Naive thymus-derived CD4-positive, alpha-beta T cell (primary cell): ENCODE measurements around the gene EXD3. TPM values are rescaled to one million over a fixed set of nuclear protein-coding genes. Genes with fewer than 3 reads are reported as not detected.

Source experiments
- ATAC-seq: fragments of 150-1000 bp; cut with Tn5 transposase; 2 replicates; pipeline ENCODE4 v1.10.0; 2021; ENCODE audit warnings: mild to moderate bottlenecking, moderate library complexity
- CTCF ChIA-PET: fragments of 350-600 bp; sonication (Branson Sonifier 250); formaldehyde crosslinking; loops from one replicate; lab custom pipeline; 2021; ENCODE audit warnings: antibody characterized with exemption; lab: Charles Lee
- POLR2A ChIA-PET: fragments of 350-600 bp; sonication (Branson Sonifier 250); formaldehyde crosslinking; loops from one replicate; lab custom pipeline; 2021; ENCODE audit warnings: antibody characterized with exemption, inconsistent platforms; lab: Charles Lee
- DNase-seq, 9 donors: peaks; one replicate each; pipeline versions ENCODE4 v3.0.0 to v3.0.0-alpha.2; 2020 to 2022; ENCODE audit warnings: mixed read lengths in 1 of 9
- H3K27ac ChIP-seq: one replicate; pipeline ENCODE4 v1.7.0; 2013; ENCODE audit warnings: mild to moderate bottlenecking, low read depth, low read length, moderate library complexity
- H3K27me3 ChIP-seq, 2 donors: one replicate each; pipeline ENCODE4 v1.7.0; 2013; ENCODE audit warnings: low read length in 2 of 2, mild to moderate bottlenecking in 2 of 2, moderate library complexity in 2 of 2; ENCODE audit not compliant: control insufficient read depth in 2 of 2, insufficient read depth in 2 of 2
- H3K36me3 ChIP-seq, 3 experiments: 1 replicate in 2 of 3; 2 replicates in 1 of 3; pipeline ENCODE4 v1.7.0; 2013; ENCODE audit warnings: low read length in 3 of 3, mild to moderate bottlenecking in 3 of 3, moderate library complexity in 1 of 3; ENCODE audit not compliant: insufficient read depth in 3 of 3, control insufficient read depth in 2 of 3
- H3K4me1 ChIP-seq, 2 donors: one replicate each; pipeline ENCODE4 v1.7.0; 2013; ENCODE audit warnings: low read length in 2 of 2, mild to moderate bottlenecking in 2 of 2, moderate library complexity in 1 of 2; ENCODE audit not compliant: control insufficient read depth in 2 of 2, insufficient read depth in 2 of 2
- H3K4me3 ChIP-seq: 2 replicates; pipeline ENCODE4 v1.7.0; 2013; ENCODE audit warnings: mild to moderate bottlenecking, low read length
- H3K9me3 ChIP-seq, 3 experiments: 1 replicate in 2 of 3; 2 replicates in 1 of 3; pipeline ENCODE4 v1.7.0; 2013; ENCODE audit warnings: low read length in 3 of 3; ENCODE audit not compliant: control insufficient read depth in 2 of 3
- H3K27ac Mint-ChIP-seq, 9 donors: one replicate each; pipeline ENCODE4 v1.8.0; 2020 to 2022; ENCODE audit warnings: mixed read lengths in 9 of 9, mild to moderate bottlenecking in 8 of 9, moderate library complexity in 5 of 9, inconsistent platforms in 2 of 9
- H3K27me3 Mint-ChIP-seq, 5 donors: one replicate each; pipeline ENCODE4 v1.8.0; 2021 to 2022; ENCODE audit warnings: mixed read lengths in 5 of 5, mild to moderate bottlenecking in 1 of 5
- H3K36me3 Mint-ChIP-seq, 5 donors: one replicate each; pipeline ENCODE4 v1.8.0; 2020 to 2022; ENCODE audit warnings: mixed read lengths in 5 of 5, mild to moderate bottlenecking in 3 of 5, inconsistent platforms in 1 of 5
- H3K4me1 Mint-ChIP-seq, 7 donors: one replicate each; pipeline ENCODE4 v1.8.0; 2020 to 2022; ENCODE audit warnings: mixed read lengths in 7 of 7, mild to moderate bottlenecking in 3 of 7, inconsistent platforms in 1 of 7
- H3K4me3 Mint-ChIP-seq, 10 donors: one replicate each; pipeline ENCODE4 v1.8.0; 2020 to 2022; ENCODE audit warnings: mild to moderate bottlenecking in 10 of 10, mixed read lengths in 10 of 10, moderate library complexity in 6 of 10, inconsistent platforms in 2 of 10
- H3K9me3 Mint-ChIP-seq, 11 donors: one replicate each; pipeline ENCODE4 v1.8.0; 2020 to 2022; ENCODE audit warnings: mixed read lengths in 11 of 11, mild to moderate bottlenecking in 4 of 11, inconsistent platforms in 1 of 11, moderate library complexity in 1 of 11
- intact Hi-C, 2 donors: fragments of 100-400 bp; cut with micrococcal nuclease; formaldehyde crosslinking; loops; one replicate each; pipeline ENCODE4 v1.15.1; 2023
- polyA plus RNA-seq, 2 donors: library from polyadenylated mRNA; unstranded; fragments of 300-500 nt; fragmentation: Illumina TruSeq; gene quantifications; one replicate each; pipeline ENCODE4 v1.2.3, GENCODE V29; 2021
- total RNA-seq, 6 experiments: library from RNA in 5 of 6; stranded (reverse) in 5 of 6; gene quantifications; 1 replicate in 5 of 6; 2 replicates in 1 of 6; pipeline ENCODE4 v1.2.3 and lab custom pipeline; 2021 to 2026

EXD3 gene
- total and polyA plus RNA-seq, 7 experiments from 2014 or later = 3.5 to 27.2 (median 23.4) TPM

DNA sequence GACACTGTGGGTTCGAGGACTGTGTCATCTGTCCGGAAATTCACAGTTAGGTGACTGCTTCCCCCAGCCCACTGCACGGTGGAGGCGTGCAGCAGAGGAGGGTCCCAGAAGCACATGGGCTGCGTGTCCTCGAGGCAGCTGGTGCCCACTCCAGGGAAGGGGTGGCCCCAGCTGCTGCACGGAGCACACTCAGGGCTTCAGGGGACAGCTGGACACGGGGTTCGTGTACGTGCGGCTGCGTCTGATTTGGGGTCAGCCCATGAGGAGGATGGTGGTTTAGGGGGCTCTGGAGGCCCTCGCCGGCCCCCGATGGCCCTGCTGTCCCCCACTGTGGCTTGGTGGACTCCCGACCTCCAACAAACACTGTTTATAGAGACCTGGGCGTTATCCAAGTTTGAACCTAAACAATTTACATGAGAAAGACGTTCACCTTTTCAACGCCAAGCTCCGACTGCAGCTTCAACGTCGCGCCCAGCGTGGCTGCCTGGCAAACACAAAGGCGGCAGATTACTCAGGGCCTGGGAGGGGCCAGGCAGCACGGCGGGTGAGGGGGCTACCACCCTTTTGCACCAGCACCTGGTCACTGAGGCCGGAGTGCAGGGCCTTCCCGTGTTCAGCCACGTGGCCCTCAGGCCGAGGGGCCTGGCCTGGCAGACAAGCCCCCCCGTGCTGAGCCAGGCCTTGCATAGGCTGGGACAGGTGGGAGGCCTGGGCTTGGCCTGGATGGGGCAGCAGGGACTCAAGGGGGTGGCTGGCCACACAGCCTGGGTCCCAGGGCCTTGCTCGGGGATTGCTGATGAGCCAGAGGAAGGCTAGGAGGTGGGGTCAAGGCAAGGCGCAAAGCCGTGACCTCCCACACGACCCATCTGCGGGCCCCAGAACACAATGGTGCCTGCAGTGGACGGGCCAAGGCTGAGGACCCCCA is 55.2 kb downstream of the EXD3 start:
- H3K4me3 Mint-ChIP-seq = no peak overlapping the region
- CTCF ChIA-PET = no interaction called here
- DNase-seq = no peak
- peaks cover 0 to 3% (median 0%) of the 10 kb centered on the region in 3 experiments for H3K36me3 ChIP-seq
- no peak for ATAC-seq
- H3K27ac Mint-ChIP-seq = no peak overlapping the region
- POLR2A ChIA-PET = no interaction called here
- H3K27me3 ChIP-seq = no peaks in the 10 kb centered on the region
- no peaks in the 10 kb centered on the region for H3K27me3 Mint-ChIP-seq
- H3K9me3 Mint-ChIP-seq = peaks cover 0 to 6% (median 4%) of the 10 kb centered on the region in 11 donors
- H3K27ac ChIP-seq = no peak overlapping the region
- intact Hi-C loops = no loop called here
- no peak overlapping the region for H3K4me3 ChIP-seq
- no peaks in the 10 kb centered on the region for H3K9me3 ChIP-seq
- peaks cover 0 to 5% (median 0%) of the 10 kb centered on the region in 7 donors for H3K4me1 Mint-ChIP-seq
- H3K4me1 ChIP-seq = no peaks in the 10 kb centered on the region
- peaks cover 0 to 15% (median 3%) of the 10 kb centered on the region in 5 donors for H3K36me3 Mint-ChIP-seq

DNA sequence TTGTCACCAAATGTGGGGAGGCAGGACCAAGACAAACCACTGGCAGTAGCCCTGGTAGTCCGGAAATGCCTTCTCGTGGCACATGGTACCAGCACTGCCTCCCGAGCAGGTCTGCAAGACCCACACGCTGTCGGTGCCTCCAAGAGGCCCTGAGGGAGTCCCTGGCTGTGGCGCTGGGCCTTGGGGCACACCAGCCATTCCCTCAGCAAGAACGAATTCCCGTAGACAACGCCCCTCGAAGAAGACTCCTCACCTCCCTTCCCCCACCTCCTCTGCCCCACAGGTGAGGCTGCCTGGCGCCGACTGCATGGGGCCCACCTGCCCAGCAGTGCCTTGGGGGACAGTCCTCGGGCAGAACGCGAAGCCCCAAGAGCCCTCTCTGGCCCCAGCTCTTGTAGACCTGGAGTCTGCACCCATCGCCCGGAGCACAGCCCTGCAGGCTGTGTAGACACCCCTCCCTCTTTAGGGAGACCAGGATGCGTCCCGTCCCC is 56.0 kb downstream of the EXD3 start:
- H3K4me3 ChIP-seq = no peak overlapping the region
- peaks cover 0 to 17% (median 6%) of the 10 kb centered on the region in 5 donors for H3K36me3 Mint-ChIP-seq
- peaks cover 0 to 5% (median 0%) of the 10 kb centered on the region in 7 donors for H3K4me1 Mint-ChIP-seq
- ChIA-PET CTCF (no interaction called here), POLR2A (no interaction called here)
- no peak overlapping the region for H3K27ac ChIP-seq
- H3K27ac Mint-ChIP-seq = no peak overlapping the region
- no peak overlapping the region for H3K4me3 Mint-ChIP-seq
- peaks cover 0 to 12% (median 5%) of the 10 kb centered on the region in 11 donors for H3K9me3 Mint-ChIP-seq
- intact Hi-C loops = no loop called here
- peaks cover 0 to 3% (median 0%) of the 10 kb centered on the region in 5 donors for H3K27me3 Mint-ChIP-seq
- no peaks in the 10 kb centered on the region for H3K27me3 ChIP-seq
- H3K36me3 ChIP-seq = peaks cover 0 to 3% (median 0%) of the 10 kb centered on the region in 3 experiments
- no peaks in the 10 kb centered on the region for H3K9me3 ChIP-seq
- no peak for DNase-seq
- no peak for ATAC-seq
- no peaks in the 10 kb centered on the region for H3K4me1 ChIP-seq

DNA sequence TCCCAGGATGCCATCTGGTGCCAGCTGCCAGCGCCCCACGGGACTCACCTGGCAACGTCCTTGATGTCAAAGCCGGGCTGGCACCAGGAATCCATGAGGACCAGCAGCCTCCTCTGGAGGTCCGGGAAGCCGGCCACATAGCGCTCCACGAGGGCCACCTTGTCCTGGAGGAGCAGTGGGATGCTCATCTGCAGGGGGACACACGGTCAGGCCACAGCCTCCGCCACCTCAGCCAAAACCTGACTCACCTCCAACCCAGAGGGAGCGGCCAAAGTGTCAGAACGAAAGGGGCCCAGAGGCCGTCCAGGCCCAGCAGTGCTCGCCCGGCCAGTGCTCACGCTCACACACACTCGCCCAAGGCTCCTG is 56.5 kb downstream of the EXD3 start:
- Histone ChIP-seq H3K9me3 (no peaks in the 10 kb centered on the region), H3K4me3 (no peak overlapping the region), H3K27ac (no peak overlapping the region), H3K4me1 (no peaks in the 10 kb centered on the region), H3K36me3 (peaks cover 0 to 3% (median 0%) of the 10 kb centered on the region in 3 experiments), H3K27me3 (no peaks in the 10 kb centered on the region)
- Mint-ChIP-seq H3K4me1 (peaks cover 0 to 5% (median 0%) of the 10 kb centered on the region in 7 donors), H3K27me3 (peaks cover 0 to 3% (median 0%) of the 10 kb centered on the region in 5 donors), H3K36me3 (peaks cover 0 to 19% (median 11%) of the 10 kb centered on the region in 5 donors), H3K4me3 (no peak overlapping the region), H3K27ac (no peak overlapping the region), H3K9me3 (peaks cover 0 to 17% (median 5%) of the 10 kb centered on the region in 11 donors)
- CTCF ChIA-PET = no interaction called here
- no peak for ATAC-seq
- intact Hi-C loops = no loop called here
- DNase-seq = no peak
- POLR2A ChIA-PET = no interaction called here

DNA sequence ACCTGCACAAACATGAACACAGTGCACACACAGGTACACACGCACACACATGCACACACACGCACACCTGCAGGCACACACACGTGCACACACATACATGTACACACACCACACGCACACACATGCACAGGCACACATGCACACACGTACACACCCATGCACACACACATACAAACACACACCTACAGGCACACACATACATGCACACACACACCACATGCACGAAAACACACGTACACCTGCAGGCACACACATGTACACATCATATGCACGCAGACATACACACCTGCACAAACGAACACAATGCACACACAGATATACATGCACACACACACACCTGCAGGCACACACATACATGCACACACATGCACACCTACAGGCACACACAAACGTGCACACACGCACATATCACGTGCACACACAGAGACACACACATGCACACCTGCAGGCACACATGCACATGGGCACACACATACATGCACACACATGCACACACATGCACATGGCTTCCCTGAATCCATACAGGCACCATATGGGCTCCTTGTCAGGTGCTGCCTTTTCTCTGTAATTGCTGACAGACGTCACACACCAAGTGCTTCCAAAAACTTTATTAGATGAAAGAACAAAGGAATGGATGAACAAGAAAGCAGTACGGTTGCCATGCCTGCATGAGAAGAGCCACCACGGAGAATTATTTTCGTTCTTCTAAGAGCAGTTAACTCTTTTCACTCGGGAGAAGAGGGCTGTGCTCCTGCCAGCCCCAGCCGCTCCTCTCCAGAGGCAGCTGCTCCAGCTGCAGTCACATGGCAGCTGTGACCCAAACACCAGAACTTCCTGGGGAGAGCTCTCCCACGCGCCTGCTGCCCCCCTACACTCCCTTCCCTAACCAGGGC is 57.2 kb downstream of the EXD3 start:
- Histone ChIP-seq H3K4me3 (no peak overlapping the region), H3K27ac (no peak overlapping the region), H3K9me3 (no peaks in the 10 kb centered on the region), H3K4me1 (no peaks in the 10 kb centered on the region), H3K36me3 (peaks cover 0 to 3% (median 0%) of the 10 kb centered on the region in 3 experiments), H3K27me3 (no peaks in the 10 kb centered on the region)
- ChIA-PET CTCF (no interaction called here), POLR2A (no interaction called here)
- ATAC-seq (no peak), DNase-seq (no peak)
- H3K27me3 Mint-ChIP-seq = peaks cover 0 to 3% (median 0%) of the 10 kb centered on the region in 5 donors
- intact Hi-C loops = no loop called here
- peaks cover 0 to 5% (median 0%) of the 10 kb centered on the region in 7 donors for H3K4me1 Mint-ChIP-seq
- no peak overlapping the region for H3K4me3 Mint-ChIP-seq
- no peak overlapping the region for H3K27ac Mint-ChIP-seq
- H3K36me3 Mint-ChIP-seq = peaks cover 0 to 19% (median 11%) of the 10 kb centered on the region in 5 donors
- H3K9me3 Mint-ChIP-seq = peaks cover 0 to 18% (median 5%) of the 10 kb centered on the region in 11 donors

DNA sequence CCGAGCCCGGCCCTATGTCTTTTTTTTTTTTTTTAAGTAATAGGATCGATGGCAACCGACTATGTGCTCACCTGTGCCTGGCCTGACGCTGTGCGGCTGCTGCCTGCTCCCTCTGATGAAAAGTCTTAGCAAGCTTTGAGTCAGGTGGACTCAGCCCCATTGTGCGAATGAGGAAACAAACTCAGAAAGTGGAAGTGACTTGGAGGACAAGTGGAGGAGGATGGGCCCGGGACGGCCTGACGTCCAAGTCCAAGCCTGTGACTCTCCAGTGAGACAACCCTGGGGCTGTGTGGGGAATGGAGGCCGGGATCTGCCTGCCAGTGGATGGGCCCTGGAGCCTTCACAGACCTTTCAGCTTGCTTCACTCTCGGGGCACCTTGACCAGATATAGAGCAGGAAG is 57.9 kb downstream of the EXD3 start:
- H3K4me1 ChIP-seq = no peaks in the 10 kb centered on the region
- H3K27ac ChIP-seq = no peak overlapping the region
- DNase-seq (no peak), ATAC-seq (peak; percentile 18)
- ChIA-PET POLR2A (no interaction called here), CTCF (no interaction called here)
- Mint-ChIP-seq H3K27me3 (peaks cover 0 to 3% (median 0%) of the 10 kb centered on the region in 5 donors), H3K27ac (no peak overlapping the region), H3K4me3 (no peak overlapping the region), H3K9me3 (peaks cover 0 to 18% (median 5%) of the 10 kb centered on the region in 11 donors), H3K4me1 (peaks cover 0 to 5% (median 0%) of the 10 kb centered on the region in 7 donors), H3K36me3 (peaks cover 0 to 19% (median 11%) of the 10 kb centered on the region in 5 donors)
- no peak overlapping the region for H3K4me3 ChIP-seq
- intact Hi-C loops = no loop called here
- no peaks in the 10 kb centered on the region for H3K27me3 ChIP-seq
- H3K36me3 ChIP-seq = peaks cover 0 to 3% (median 0%) of the 10 kb centered on the region in 3 experiments
- no peaks in the 10 kb centered on the region for H3K9me3 ChIP-seq

DNA sequence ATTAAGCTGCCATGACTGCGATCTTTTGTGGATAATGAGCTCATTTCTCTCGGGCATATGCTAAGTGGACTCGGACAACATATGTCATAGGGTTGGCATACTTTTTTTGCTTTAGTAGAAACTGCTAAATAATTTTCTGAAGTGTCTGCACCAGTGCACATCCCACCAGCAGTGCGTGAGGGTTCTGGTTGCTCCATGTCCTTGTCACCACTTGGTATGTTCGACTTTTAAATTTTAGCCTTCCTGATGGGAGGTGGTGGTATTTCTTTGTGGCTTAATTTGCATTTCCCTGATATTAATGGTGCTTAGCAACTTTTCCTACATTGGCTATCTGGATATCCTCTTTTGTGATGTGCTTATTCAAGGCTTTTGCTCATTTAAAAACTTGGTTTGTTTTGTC is 63.1 kb downstream of the EXD3 start:
- peaks cover 0 to 21% (median 5%) of the 10 kb centered on the region in 3 experiments for H3K9me3 ChIP-seq
- intact Hi-C loops = no loop called here
- H3K27ac ChIP-seq = no peak overlapping the region
- Mint-ChIP-seq H3K27me3 (peaks cover 0 to 3% (median 0%) of the 10 kb centered on the region in 5 donors), H3K4me3 (no peak overlapping the region), H3K4me1 (peaks cover 0 to 1% (median 0%) of the 10 kb centered on the region in 7 donors), H3K27ac (no peak overlapping the region), H3K36me3 (peaks cover 5 to 26% (median 15%) of the 10 kb centered on the region in 5 donors), H3K9me3 (peaks cover 5 to 42% (median 17%) of the 10 kb centered on the region in 11 donors)
- H3K4me1 ChIP-seq = no peaks in the 10 kb centered on the region
- ChIA-PET POLR2A (no interaction called here), CTCF (no interaction called here)
- H3K36me3 ChIP-seq = peaks cover 0 to 2% (median 0%) of the 10 kb centered on the region in 3 experiments
- ATAC-seq = no peak
- H3K27me3 ChIP-seq = no peaks in the 10 kb centered on the region
- no peak overlapping the region for H3K4me3 ChIP-seq
- DNase-seq = no peak
